HEK293 (cell line): Measurements from ENCODE around the gene SUCO.
"Not testable (repeated sequence)": the region's sequence is repeated elsewhere in the genome, so short reads cannot be mapped to it uniquely, and the experiment has no call there.

ENCODE experiments used
- CTCF ChIA-PET: fragments of 350-600 bp; formaldehyde crosslinking; extraction: SDS; loops from one replicate; lab custom pipeline; 2021; ENCODE audit warnings: antibody characterized with exemption; lab: Yijun Ruan, JAX
- POLR2A ChIA-PET: fragments of 300-600 bp; formaldehyde crosslinking; extraction: SDS; loops from one replicate; lab custom pipeline; 2020; ENCODE audit warnings: antibody characterized with exemption, inconsistent platforms; lab: Yijun Ruan, JAX
- H3K27ac ChIP-seq: fragments of 200-500 bp; sonication (Bioruptor generic); 2 replicates; pipeline ENCODE4 v1.5.1; 2014; ENCODE audit warnings: low read depth, low read length, control low read depth, inconsistent platforms; ENCODE audit errors: extremely low read depth
- H3K36me3 ChIP-seq, 2 experiments: fragments of 200-500 bp in 1 of 2; sonication (Bioruptor generic) in 1 of 2; 1 replicate in 1 of 2; 2 replicates in 1 of 2; pipeline ENCODE4 v1.5.1; 2014 to 2017; ENCODE audit warnings: inconsistent platforms in 2 of 2, low read length in 2 of 2; ENCODE audit not compliant: control insufficient read depth in 2 of 2, insufficient read depth in 1 of 2
- H3K4me1 ChIP-seq: fragments of 200-500 bp; sonication (Bioruptor generic); 2 replicates; pipeline ENCODE4 v1.5.1; 2014; ENCODE audit warnings: mild to moderate bottlenecking, low read length, inconsistent platforms; ENCODE audit not compliant: control insufficient read depth, insufficient read depth
- H3K4me3 ChIP-seq: 2 replicates; pipeline ENCODE4 v1.5.1; 2011; ENCODE audit warnings: low read depth, mild to moderate bottlenecking, control low read depth, low read length, moderate library complexity
- H3K9me3 ChIP-seq: fragments of 200-500 bp; sonication (Bioruptor generic); 2 replicates; pipeline ENCODE4 v1.5.1; 2014; ENCODE audit warnings: low read depth, low read length, inconsistent platforms; ENCODE audit not compliant: control insufficient read depth, insufficient read depth
- SP2 ChIP-seq: fragments of 450-650 bp; formaldehyde crosslinking; IDR thresholded peaks from 2 replicates; pipeline ENCODE4 v1.5.1; 2016; ENCODE audit warnings: missing biosample characterization, missing genetic modification characterization
- YY2 ChIP-seq: fragments of 450-650 bp; formaldehyde crosslinking; IDR thresholded peaks from 2 replicates; pipeline ENCODE4 v1.5.1; 2016; ENCODE audit warnings: missing biosample characterization, missing genetic modification characterization
- ZBTB10 ChIP-seq: fragments of 450-650 bp; formaldehyde crosslinking; IDR thresholded peaks from 2 replicates; pipeline ENCODE4 v1.5.1; 2016; ENCODE audit warnings: missing biosample characterization, missing genetic modification characterization
- ZNF121 ChIP-seq: fragments of 450-650 bp; formaldehyde crosslinking; IDR thresholded peaks from 2 replicates; pipeline ENCODE4 v1.5.1; 2016; ENCODE audit warnings: missing biosample characterization, missing genetic modification characterization
- ZNF146 ChIP-seq: fragments of 450-650 bp; formaldehyde crosslinking; IDR thresholded peaks from 2 replicates; pipeline ENCODE4 v1.5.1; 2016; ENCODE audit warnings: missing biosample characterization, missing genetic modification characterization
- ZNF24 ChIP-seq: fragments of 450-650 bp; formaldehyde crosslinking; IDR thresholded peaks from 2 replicates; pipeline ENCODE4 v1.5.1; 2016; ENCODE audit warnings: missing biosample characterization, missing genetic modification characterization
- ZNF350 ChIP-seq: fragments of 450-650 bp; formaldehyde crosslinking; IDR thresholded peaks from 2 replicates; pipeline ENCODE4 v1.5.0; 2017; ENCODE audit warnings: missing biosample characterization, mild to moderate bottlenecking, missing genetic modification characterization
- ZNF354C ChIP-seq: fragments of 450-650 bp; formaldehyde crosslinking; IDR thresholded peaks from 2 replicates; pipeline ENCODE4 v1.5.1; 2016; ENCODE audit warnings: missing biosample characterization, missing genetic modification characterization, low read depth, borderline replicate concordance
- ZNF37A ChIP-seq: fragments of 450-650 bp; IDR thresholded peaks from 2 replicates; pipeline ENCODE4 v1.5.1; 2018; ENCODE audit warnings: missing biosample characterization, missing genetic modification characterization
- ZNF404 ChIP-seq: fragments of 450-650 bp; formaldehyde crosslinking; IDR thresholded peaks from 2 replicates; pipeline ENCODE4 v1.5.1; 2017; ENCODE audit warnings: missing biosample characterization, missing genetic modification characterization
- ZNF433 ChIP-seq: fragments of 450-650 bp; formaldehyde crosslinking; IDR thresholded peaks from 2 replicates; pipeline ENCODE4 v1.5.1; 2016; ENCODE audit warnings: missing biosample characterization, missing genetic modification characterization, low read depth
- ZNF488 ChIP-seq: fragments of 450-650 bp; formaldehyde crosslinking; IDR thresholded peaks from 2 replicates; pipeline ENCODE4 v1.5.1; 2016; ENCODE audit warnings: missing biosample characterization, missing genetic modification characterization
- ZNF549 ChIP-seq: fragments of 450-650 bp; IDR thresholded peaks from 2 replicates; pipeline ENCODE4 v1.5.1; 2018; ENCODE audit warnings: missing biosample characterization, missing genetic modification characterization, mild to moderate bottlenecking, inconsistent platforms, moderate library complexity
- ZNF76 ChIP-seq: fragments of 450-650 bp; formaldehyde crosslinking; IDR thresholded peaks from 2 replicates; pipeline ENCODE4; 2016; ENCODE audit warnings: low read depth, missing biosample characterization, missing genetic modification characterization, borderline replicate concordance
- ZNF777 ChIP-seq: fragments of 450-650 bp; formaldehyde crosslinking; IDR thresholded peaks from 2 replicates; pipeline ENCODE4 v1.5.1; 2017; ENCODE audit warnings: missing biosample characterization, missing genetic modification characterization, borderline replicate concordance
- ZNF792 ChIP-seq: fragments of 450-650 bp; formaldehyde crosslinking; IDR thresholded peaks from 2 replicates; pipeline ENCODE4 v1.5.1; 2016; ENCODE audit warnings: missing biosample characterization, missing genetic modification characterization
- ZXDB ChIP-seq: fragments of 450-650 bp; formaldehyde crosslinking; IDR thresholded peaks from 2 replicates; pipeline ENCODE4 v1.5.1; 2016; ENCODE audit warnings: missing biosample characterization, missing genetic modification characterization

Gene SUCO

GRCh38 chr1:172588296-172589291, 55.6 kb downstream of the SUCO start:
- H3K4me1 ChIP-seq = no peaks in the 10 kb centered on the region
- ChIA-PET CTCF (no interaction called here), POLR2A (no interaction called here)
- H3K4me3 ChIP-seq = no peak overlapping the region
- TF ChIP-seq ZBTB10 (tag by site-specific recombination) (no peak), ZNF777 (tag by site-specific recombination) (no peak), ZNF121 (no peak), ZNF549 (tag by site-specific recombination) (no peak), YY2 (tag by site-specific recombination) (no peak)
- H3K36me3 ChIP-seq = peaks cover 7 to 26% of the 10 kb centered on the region in 2 experiments; a peak in 2 of 3 replicates
- no peak overlapping the region for H3K27ac ChIP-seq
- H3K9me3 ChIP-seq = no peaks in the 10 kb centered on the region

- no peaks in the 10 kb centered on the region for H3K9me3 ChIP-seq
- peaks cover 7 to 26% of the 10 kb centered on the region in 2 experiments; a peak in 2 of 3 replicates for H3K36me3 ChIP-seq
- H3K4me1 ChIP-seq = no peaks in the 10 kb centered on the region
- H3K27ac ChIP-seq = no peak overlapping the region
- TF ChIP-seq ZNF488 (tag by site-specific recombination) (no peak), ZNF37A (tag by site-specific recombination) (no peak), ZNF76 (tag by site-specific recombination) (no peak), ZNF24 (no peak), ZNF792 (tag by site-specific recombination) (no peak), ZNF433 (tag by site-specific recombination) (no peak), ZXDB (tag by site-specific recombination) (no peak), SP2 (tag by site-specific recombination) (no peak), ZNF404 (tag by site-specific recombination) (no peak), ZNF354C (tag by site-specific recombination) (no peak), ZNF350 (tag by site-specific recombination) (no peak)
- no peak overlapping the region for H3K4me3 ChIP-seq
- ChIA-PET POLR2A (no interaction called here), CTCF (interaction anchor here (0.7 kb wide), 1 partner anchor 49 kb away, joined by 4 read pairs; no protein-coding TSS in a partner anchor)
These were observed 56.6 kb downstream of the SUCO start for GRCh38 chr1:172589553-172589952.

GRCh38 chr1:172591429-172591828, 58.5 kb downstream of the SUCO start:
- CTCF ChIA-PET, H3K4me1 ChIP-seq, H3K9me3 ChIP-seq, H3K27ac ChIP-seq, POLR2A ChIA-PET, H3K4me3 ChIP-seq: not testable (repeated sequence)
- peaks cover 7 to 26% of the 10 kb centered on the region in 2 experiments; a peak in 2 of 3 replicates for H3K36me3 ChIP-seq
- peak; percentile 91 for TF ChIP-seq ZNF146 (tag by site-specific recombination)
- TF ChIP-seq, all 188 proteins: peak for 1; not testable (repeated sequence) for 187

GRCh38 chr1:172595066-172595465, 62.1 kb downstream of the SUCO start:
- peaks cover 6 to 31% of the 10 kb centered on the region in 2 experiments; a peak in 2 of 3 replicates for H3K36me3 ChIP-seq
- H3K27ac ChIP-seq, POLR2A ChIA-PET, CTCF ChIA-PET, H3K4me3 ChIP-seq, H3K9me3 ChIP-seq, H3K4me1 ChIP-seq: not testable (repeated sequence)

GRCh38 chr1:172596782-172597181, 63.8 kb downstream of the SUCO start:
- H3K4me3 ChIP-seq, H3K9me3 ChIP-seq, POLR2A ChIA-PET, H3K27ac ChIP-seq, H3K4me1 ChIP-seq: not testable (repeated sequence)
- H3K36me3 ChIP-seq = peaks cover 0 to 22% of the 10 kb centered on the region in 2 experiments; a peak in 1 of 3 replicates
- CTCF ChIA-PET = interaction anchor here (0.6 kb wide), 1 partner anchor 12 kb away, joined by 3 read pairs; no protein-coding TSS in a partner anchor
